H9 (cell line): ENCODE measurements around the gene HAPLN1. TPM values are rescaled to one million over a fixed set of nuclear protein-coding genes. Genes with fewer than 3 reads are reported as not detected.

Experiments used
- DNase-seq: peaks from one replicate; pipeline ENCODE4 v3.0.0-alpha.2; 2017
- H2AFZ ChIP-seq: one replicate; pipeline ENCODE4 v1.6.1; 2013; ENCODE audit warnings: mild to moderate bottlenecking, low read length, control low read depth, moderate library complexity
- H2AK5ac ChIP-seq: 2 replicates; pipeline ENCODE4 v1.6.1; 2013; ENCODE audit warnings: low read length, control low read depth, mixed read lengths; ENCODE audit not compliant: insufficient read length
- H2BK120ac ChIP-seq: one replicate; pipeline ENCODE4 v1.6.1; 2013; ENCODE audit warnings: low read depth, mild to moderate bottlenecking, low read length, control low read depth, inconsistent platforms; ENCODE audit not compliant: poor library complexity, severe bottlenecking
- H2BK12ac ChIP-seq: 2 replicates; pipeline ENCODE4 v1.6.1; 2013; ENCODE audit warnings: low read length, control low read depth, mixed read lengths, low read depth; ENCODE audit not compliant: insufficient read length
- H2BK15ac ChIP-seq: 2 replicates; pipeline ENCODE4 v1.6.1; 2013; ENCODE audit warnings: low read depth, low read length, control low read depth
- H2BK20ac ChIP-seq: one replicate; pipeline ENCODE4 v1.6.1; 2013; ENCODE audit warnings: low read depth, mild to moderate bottlenecking, low read length, control low read depth, inconsistent platforms; ENCODE audit not compliant: poor library complexity, severe bottlenecking
- H2BK5ac ChIP-seq: 2 replicates; pipeline ENCODE4 v1.6.1; 2013; ENCODE audit warnings: low read length, control low read depth, mixed read lengths; ENCODE audit not compliant: insufficient read length
- H3K14ac ChIP-seq: 2 replicates; pipeline ENCODE4 v1.6.1; 2013; ENCODE audit warnings: low read length, control low read depth; ENCODE audit not compliant: insufficient read depth
- H3K18ac ChIP-seq: 2 replicates; pipeline ENCODE4 v1.6.1; 2013; ENCODE audit warnings: low read depth, mild to moderate bottlenecking, mixed read lengths, low read length, control low read depth; ENCODE audit not compliant: insufficient read length
- H3K23ac ChIP-seq: 2 replicates; pipeline ENCODE4 v1.6.1; 2013; ENCODE audit warnings: low read length, control low read depth, mixed read lengths, low read depth; ENCODE audit not compliant: insufficient read length
- H3K23me2 ChIP-seq: 2 replicates; pipeline ENCODE4 v1.6.1; 2013; ENCODE audit warnings: low read depth, mild to moderate bottlenecking, mixed read lengths, low read length, control low read depth; ENCODE audit not compliant: insufficient read length, poor library complexity, severe bottlenecking
- H3K27ac ChIP-seq: 2 replicates; pipeline ENCODE4 v1.5.1; 2013; ENCODE audit warnings: low read length, control low read depth, mixed read lengths, low read depth; ENCODE audit not compliant: insufficient read length
- H3K27me3 ChIP-seq: 2 replicates; pipeline ENCODE4 v1.6.1; 2013; ENCODE audit warnings: low read length, control low read depth, inconsistent platforms; ENCODE audit not compliant: insufficient read depth
- H3K4ac ChIP-seq: 2 replicates; pipeline ENCODE4 v1.6.1; 2013; ENCODE audit warnings: low read depth, mild to moderate bottlenecking, control low read depth, inconsistent platforms, low read length, moderate library complexity
- H3K4me1 ChIP-seq: 2 replicates; pipeline ENCODE4 v1.6.1; 2013; ENCODE audit warnings: low read length, control low read depth, inconsistent platforms; ENCODE audit not compliant: insufficient read depth
- H3K4me2 ChIP-seq: 2 replicates; pipeline ENCODE4 v1.6.1; 2013; ENCODE audit warnings: low read length, control low read depth, mixed read lengths; ENCODE audit not compliant: insufficient read length, insufficient read depth
- H3K56ac ChIP-seq: 2 replicates; pipeline ENCODE4 v1.6.1; 2013; ENCODE audit warnings: low read depth, mild to moderate bottlenecking, mixed read lengths, low read length, control low read depth; ENCODE audit not compliant: insufficient read length
- H3K79me1 ChIP-seq: 2 replicates; pipeline ENCODE4 v1.6.1; 2013; ENCODE audit warnings: low read depth, mild to moderate bottlenecking, moderate library complexity, low read length, control low read depth, inconsistent platforms; ENCODE audit not compliant: insufficient read depth, poor library complexity, severe bottlenecking
- H3K79me2 ChIP-seq: 2 replicates; pipeline ENCODE4 v1.6.1; 2013; ENCODE audit warnings: low read length, control low read depth, inconsistent platforms; ENCODE audit not compliant: insufficient read depth
- H3K9ac ChIP-seq: 2 replicates; pipeline ENCODE4 v1.6.1; 2013; ENCODE audit warnings: low read length, control low read depth, mixed read lengths; ENCODE audit not compliant: insufficient read length; ENCODE audit errors: extremely low read depth
- H3K9me3 ChIP-seq: one replicate; pipeline ENCODE4 v1.6.1; 2013; ENCODE audit warnings: low read depth, low read length, inconsistent platforms; ENCODE audit not compliant: control insufficient read depth
- H3T11ph ChIP-seq: one replicate; pipeline ENCODE4 v1.6.1; 2013; ENCODE audit warnings: mild to moderate bottlenecking, low read length, control low read depth, inconsistent platforms
- H4K20me1 ChIP-seq: one replicate; pipeline ENCODE4 v1.6.1; 2013; ENCODE audit not compliant: control insufficient read depth, insufficient read length, insufficient read depth
- H4K5ac ChIP-seq: 2 replicates; pipeline ENCODE4 v1.6.1; 2013; ENCODE audit warnings: low read depth, mild to moderate bottlenecking, mixed read lengths, low read length, control low read depth; ENCODE audit not compliant: insufficient read length
- H4K8ac ChIP-seq: replicated peaks from 2 replicates; pipeline ENCODE4 v1.6.1; 2013; ENCODE audit warnings: low read length, control low read depth, mixed read lengths, low read depth; ENCODE audit not compliant: insufficient read length
- H4K91ac ChIP-seq: 2 replicates; pipeline ENCODE4 v1.6.1; 2013; ENCODE audit warnings: low read depth, mild to moderate bottlenecking, moderate library complexity, mixed read lengths, low read length, control low read depth; ENCODE audit not compliant: insufficient read length
- H3K27ac Mint-ChIP-seq, 3 experiments: 2 replicates in 2 of 3; 3 replicates in 1 of 3; pipeline ENCODE4 v1.8.0; 2020 to 2021; ENCODE audit warnings: mixed read lengths in 3 of 3, mild to moderate bottlenecking in 1 of 3, moderate library complexity in 1 of 3
- H3K27me3 Mint-ChIP-seq: 2 replicates; pipeline ENCODE4 v1.8.0; 2021; ENCODE audit warnings: low read depth, mild to moderate bottlenecking, moderate library complexity, mixed read lengths
- H3K36me3 Mint-ChIP-seq, 3 experiments: 2 replicates in 2 of 3; 3 replicates in 1 of 3; pipeline ENCODE4 v1.8.0; 2020 to 2021; ENCODE audit warnings: low read depth in 3 of 3, mixed read lengths in 3 of 3; ENCODE audit not compliant: insufficient read depth in 1 of 3
- H3K4me1 Mint-ChIP-seq, 2 experiments: 2 replicates each; pipeline ENCODE4 v1.8.0; 2020; ENCODE audit warnings: mixed read lengths in 2 of 2
- H3K4me3 Mint-ChIP-seq, 2 experiments: 2 replicates in 1 of 2; 3 replicates in 1 of 2; pipeline ENCODE4 v1.8.0; 2020 to 2021; ENCODE audit warnings: mild to moderate bottlenecking in 2 of 2, mixed read lengths in 2 of 2, moderate library complexity in 1 of 2
- H3K9me3 Mint-ChIP-seq, 2 experiments: 2 replicates in 1 of 2; 3 replicates in 1 of 2; pipeline ENCODE4 v1.8.0; 2020; ENCODE audit warnings: mild to moderate bottlenecking in 2 of 2, mixed read lengths in 2 of 2, moderate library complexity in 1 of 2
- WGBS: extraction: QIAGEN DNeasy Blood & Tissue Kit; methylation state at CpG from one replicate; pipeline ENCODE4 v1.1.7; 2013; ENCODE audit warnings: missing lambda C conversion rate, low lambda C conversion rate, mixed read lengths; ENCODE audit not compliant: insufficient read length; ENCODE audit errors: extremely low coverage; 5-methylcytosine and 5-hydroxymethylcytosine counted together
- total RNA-seq: library from RNA; stranded (reverse); gene quantifications from 2 replicates; pipeline ENCODE4 v1.2.1, GENCODE V29; 2021
- TF ChIP-seq, protein P1 (sequence below): fragments of 200-600 bp; sonication (generic); conservative IDR thresholded peaks from 3 replicates; pipeline ENCODE4 v1.8.0; 2021; ENCODE audit warnings: antibody characterized with exemption, mild to moderate bottlenecking

The HAPLN1 gene
- total RNA-seq, 1 experiment from 2014 or later, result 0.22 TPM

- Histone ChIP-seq H3K14ac (no peak overlapping the region), H3K23me2 (peaks cover 7% of the 10 kb centered on the region), H3K4me1 (peaks cover 4% of the 10 kb centered on the region), H3K9me3 (no peaks in the 10 kb centered on the region), H3K27ac (no peak overlapping the region), H3K18ac (no peak overlapping the region), H4K20me1 (no peaks in the 10 kb centered on the region), H3K56ac (no peak overlapping the region), H3K23ac (no peak overlapping the region), H3T11ph (no peak overlapping the region), H3K4ac (no peak overlapping the region), H2AFZ (peak overlapping the region; percentile 81), H3K9ac (no peak overlapping the region), H3K27me3 (no peaks in the 10 kb centered on the region), H3K79me2 (no peaks in the 10 kb centered on the region), H4K5ac (no peak overlapping the region), H4K8ac (no peak overlapping the region), H2BK5ac (no peak overlapping the region), H2BK15ac (no peak overlapping the region), H3K79me1 (no peaks in the 10 kb centered on the region), H2BK120ac (no peak overlapping the region), H2AK5ac (no peak overlapping the region), H2BK20ac (no peak overlapping the region), H4K91ac (no peak overlapping the region), H2BK12ac (no peak overlapping the region), H3K4me2 (no peak overlapping the region)
- Mint-ChIP-seq H3K9me3 (peaks cover 0 to 2% of the 10 kb centered on the region in 2 experiments; a peak in 4 of 5 replicates), H3K27ac (peak overlapping the region in 1 of 3 experiments; percentile 62; a peak in 1 of 7 replicates), H3K36me3 (peaks cover 0 to 5% (median 0%) of the 10 kb centered on the region in 3 experiments; a peak in 1 of 7 replicates), H3K4me1 (peaks cover 29 to 32% of the 10 kb centered on the region in 2 experiments), H3K27me3 (peaks cover 3% of the 10 kb centered on the region), H3K4me3 (no peak overlapping the region; a peak in 1 of 5 replicates)
- DNase-seq, result no peak
- TF ChIP-seq, protein P1, sequence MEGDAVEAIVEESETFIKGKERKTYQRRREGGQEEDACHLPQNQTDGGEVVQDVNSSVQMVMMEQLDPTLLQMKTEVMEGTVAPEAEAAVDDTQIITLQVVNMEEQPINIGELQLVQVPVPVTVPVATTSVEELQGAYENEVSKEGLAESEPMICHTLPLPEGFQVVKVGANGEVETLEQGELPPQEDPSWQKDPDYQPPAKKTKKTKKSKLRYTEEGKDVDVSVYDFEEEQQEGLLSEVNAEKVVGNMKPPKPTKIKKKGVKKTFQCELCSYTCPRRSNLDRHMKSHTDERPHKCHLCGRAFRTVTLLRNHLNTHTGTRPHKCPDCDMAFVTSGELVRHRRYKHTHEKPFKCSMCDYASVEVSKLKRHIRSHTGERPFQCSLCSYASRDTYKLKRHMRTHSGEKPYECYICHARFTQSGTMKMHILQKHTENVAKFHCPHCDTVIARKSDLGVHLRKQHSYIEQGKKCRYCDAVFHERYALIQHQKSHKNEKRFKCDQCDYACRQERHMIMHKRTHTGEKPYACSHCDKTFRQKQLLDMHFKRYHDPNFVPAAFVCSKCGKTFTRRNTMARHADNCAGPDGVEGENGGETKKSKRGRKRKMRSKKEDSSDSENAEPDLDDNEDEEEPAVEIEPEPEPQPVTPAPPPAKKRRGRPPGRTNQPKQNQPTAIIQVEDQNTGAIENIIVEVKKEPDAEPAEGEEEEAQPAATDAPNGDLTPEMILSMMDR, result no peak
- no CpG with 5 or more reads among the region's 2 CpGs for WGBS
Observed at GRCh38 chr5:83724935-83725334, 4.3 kb upstream of the HAPLN1 start.
